Caco-2 (cell line): ENCODE measurements around the gene CDC73. TPM values are rescaled to one million over a fixed set of nuclear protein-coding genes. Genes with fewer than 3 reads are reported as not detected.
"Not testable (repeated sequence)": the region's sequence is repeated elsewhere in the genome, so short reads cannot be mapped to it uniquely, and the experiment has no call there.

Experiments used
- BruUV-seq: library from RNA; stranded (reverse); fragments of 400-500 nt; replicated peaks from 2 replicates; lab custom pipeline; 2021; lab: Mats Ljungman, UMichigan
- CTCF ChIA-PET: fragments of 300-600 bp; sonication (Branson Sonifier 250); formaldehyde crosslinking; loops from one replicate; lab custom pipeline; 2022; ENCODE audit warnings: antibody characterized with exemption; lab: Charles Lee
- POLR2A ChIA-PET: fragments of 300-600 bp; sonication (Branson Sonifier 250); formaldehyde crosslinking; loops from one replicate; lab custom pipeline; 2022; ENCODE audit warnings: antibody characterized with exemption; lab: Charles Lee
- DNase-seq, 2 experiments: peaks; one replicate each; pipeline versions ENCODE4 v3.0.0 to v3.0.0-alpha.2; 2020 to 2022
- H3K27me3 ChIP-seq: replicated peaks from 2 replicates; pipeline ENCODE4 v1.6.0; 2011; ENCODE audit warnings: low read length; ENCODE audit not compliant: control insufficient read depth, insufficient read depth
- H3K36me3 ChIP-seq: 2 replicates; pipeline ENCODE4 v1.5.1; 2011; ENCODE audit warnings: low read length; ENCODE audit not compliant: control insufficient read depth, insufficient read depth
- H3K4me1 ChIP-seq: fragments of 250-450 bp; sonication (Bioruptor Pico); 2 replicates; pipeline ENCODE4 v1.5.1; 2020; ENCODE audit warnings: mild to moderate bottlenecking
- H3K4me3 ChIP-seq: 2 replicates; pipeline ENCODE4 v1.5.1; 2011; ENCODE audit warnings: low read depth, mild to moderate bottlenecking, control low read depth, low read length
- H3K9me3 ChIP-seq: fragments of 250-450 bp; sonication (Bioruptor Pico); 2 replicates; pipeline ENCODE4 v1.5.1; 2020; ENCODE audit warnings: mild to moderate bottlenecking, moderate library complexity
- H3K27ac Mint-ChIP-seq: one replicate; pipeline ENCODE4 v1.8.0; 2022; ENCODE audit warnings: mixed read lengths; ENCODE audit not compliant: unreplicated experiment
- H3K27me3 Mint-ChIP-seq: one replicate; pipeline ENCODE4 v1.8.0; 2022; ENCODE audit warnings: mixed read lengths; ENCODE audit not compliant: insufficient read depth, unreplicated experiment
- H3K36me3 Mint-ChIP-seq: one replicate; pipeline ENCODE4 v1.8.0; 2022; ENCODE audit warnings: mild to moderate bottlenecking, mixed read lengths; ENCODE audit not compliant: insufficient read depth, unreplicated experiment
- H3K4me1 Mint-ChIP-seq: one replicate; pipeline ENCODE4 v1.8.0; 2022; ENCODE audit warnings: low read depth, mixed read lengths; ENCODE audit not compliant: unreplicated experiment
- H3K4me3 Mint-ChIP-seq: one replicate; pipeline ENCODE4 v1.8.0; 2022; ENCODE audit warnings: mild to moderate bottlenecking, moderate library complexity, mixed read lengths; ENCODE audit not compliant: unreplicated experiment
- H3K9me3 Mint-ChIP-seq: one replicate; pipeline ENCODE4 v1.8.0; 2022; ENCODE audit warnings: mixed read lengths; ENCODE audit not compliant: unreplicated experiment
- intact Hi-C: fragments of 100-400 bp; cut with micrococcal nuclease; formaldehyde crosslinking; loops from one replicate; pipeline ENCODE4 v1.10.0; 2022; ENCODE audit not compliant: unreplicated experiment
- total RNA-seq: library from RNA; stranded (reverse); gene quantifications from 2 replicates; pipeline ENCODE4 v1.2.3, GENCODE V29; 2022
- TF ChIP-seq, protein P1 (sequence below), 2 experiments: fragments of 200-600 bp in 1 of 2; IDR thresholded peaks; 1 replicate in 1 of 2; 2 replicates in 1 of 2; pipeline versions ENCODE4 v1.5.1 to v1.8.0; 2011 to 2022; ENCODE audit warnings: antibody characterized with exemption in 1 of 2, control low read depth in 1 of 2, inconsistent platforms in 1 of 2, low read depth in 1 of 2, low read length in 1 of 2, mild to moderate bottlenecking in 1 of 2, moderate library complexity in 1 of 2; ENCODE audit not compliant: insufficient read depth in 1 of 2, severe bottlenecking in 1 of 2, unreplicated experiment in 1 of 2

The CDC73 gene
- total RNA-seq, 1 experiment from 2014 or later, result 48.9 TPM

DNA sequence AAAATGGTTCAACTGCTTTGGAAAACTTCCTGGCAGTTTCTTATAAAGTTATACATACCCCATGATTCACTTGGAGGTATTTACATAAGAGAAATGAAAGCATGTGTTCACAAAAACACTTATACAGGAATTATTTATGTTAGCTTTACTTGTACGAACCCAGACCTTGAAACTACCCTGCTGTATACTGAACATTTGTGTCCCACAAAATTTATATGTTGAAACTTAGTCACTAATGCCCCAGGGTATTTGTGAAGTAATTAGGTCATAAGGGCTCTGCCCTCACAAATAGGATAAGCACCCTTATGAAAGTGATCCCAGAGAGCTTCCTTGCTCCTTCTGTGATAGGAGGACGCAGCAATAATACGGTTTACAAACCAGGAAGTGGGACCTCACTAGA lies 107.3 kb downstream of the CDC73 start:
- no peak for DNase-seq
- no peak overlapping the region for H3K4me3 Mint-ChIP-seq

DNA sequence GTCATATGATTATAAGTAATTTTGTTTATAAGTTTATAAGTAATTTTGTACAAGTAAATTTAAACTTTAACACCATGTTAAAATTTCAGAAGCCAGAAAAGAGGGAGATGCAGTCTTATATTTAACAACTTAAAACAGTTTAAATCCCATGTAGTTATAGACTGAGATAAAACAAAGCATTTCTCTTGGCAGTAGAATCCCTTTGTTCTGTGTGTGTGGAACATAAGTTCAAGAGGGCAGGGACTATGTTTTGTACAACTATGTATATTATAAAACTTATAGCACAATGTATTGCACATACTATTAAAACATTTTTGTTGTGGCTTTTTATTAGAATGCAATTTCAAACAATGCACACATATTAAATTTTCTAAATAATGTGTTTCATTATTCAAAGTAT lies 109.3 kb downstream of the CDC73 start:
- H3K9me3 ChIP-seq, H3K4me1 Mint-ChIP-seq, POLR2A ChIA-PET, intact Hi-C loops, CTCF ChIA-PET, H3K9me3 Mint-ChIP-seq, H3K4me1 ChIP-seq, BruUV-seq, H3K27me3 ChIP-seq, H3K27ac Mint-ChIP-seq, H3K4me3 ChIP-seq, H3K4me3 Mint-ChIP-seq, DNase-seq, H3K27me3 Mint-ChIP-seq, H3K36me3 ChIP-seq: not testable (repeated sequence)
- H3K36me3 Mint-ChIP-seq, result peaks cover 12% of the 10 kb centered on the region

More for the DNA sequence above, 107.3 kb downstream of the CDC73 start:
- H3K4me1 Mint-ChIP-seq, result no peaks in the 10 kb centered on the region
- H3K9me3 ChIP-seq, result no peaks in the 10 kb centered on the region
- no peaks in the 10 kb centered on the region for H3K36me3 ChIP-seq
- H3K4me3 ChIP-seq, result no peak overlapping the region
- intact Hi-C loops, result no loop called here
- TF ChIP-seq, protein P1, sequence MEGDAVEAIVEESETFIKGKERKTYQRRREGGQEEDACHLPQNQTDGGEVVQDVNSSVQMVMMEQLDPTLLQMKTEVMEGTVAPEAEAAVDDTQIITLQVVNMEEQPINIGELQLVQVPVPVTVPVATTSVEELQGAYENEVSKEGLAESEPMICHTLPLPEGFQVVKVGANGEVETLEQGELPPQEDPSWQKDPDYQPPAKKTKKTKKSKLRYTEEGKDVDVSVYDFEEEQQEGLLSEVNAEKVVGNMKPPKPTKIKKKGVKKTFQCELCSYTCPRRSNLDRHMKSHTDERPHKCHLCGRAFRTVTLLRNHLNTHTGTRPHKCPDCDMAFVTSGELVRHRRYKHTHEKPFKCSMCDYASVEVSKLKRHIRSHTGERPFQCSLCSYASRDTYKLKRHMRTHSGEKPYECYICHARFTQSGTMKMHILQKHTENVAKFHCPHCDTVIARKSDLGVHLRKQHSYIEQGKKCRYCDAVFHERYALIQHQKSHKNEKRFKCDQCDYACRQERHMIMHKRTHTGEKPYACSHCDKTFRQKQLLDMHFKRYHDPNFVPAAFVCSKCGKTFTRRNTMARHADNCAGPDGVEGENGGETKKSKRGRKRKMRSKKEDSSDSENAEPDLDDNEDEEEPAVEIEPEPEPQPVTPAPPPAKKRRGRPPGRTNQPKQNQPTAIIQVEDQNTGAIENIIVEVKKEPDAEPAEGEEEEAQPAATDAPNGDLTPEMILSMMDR (IDR thresholded peaks at IDR 0.05; ENCODE audit: insufficient read depth in 1 of 2, low read depth in 1 of 2, low read length in 1 of 2, severe bottlenecking in 1 of 2, unreplicated experiment in 1 of 2), result no peak
- POLR2A ChIA-PET, result no interaction called here
- no TSS peak for BruUV-seq
- H3K27me3 Mint-ChIP-seq, result no peaks in the 10 kb centered on the region
- H3K27ac Mint-ChIP-seq, result no peak overlapping the region
- no peaks in the 10 kb centered on the region for H3K4me1 ChIP-seq
- CTCF ChIA-PET, result no interaction called here
- no peaks in the 10 kb centered on the region for H3K9me3 Mint-ChIP-seq
- H3K36me3 Mint-ChIP-seq, result peaks cover 24% of the 10 kb centered on the region
- H3K27me3 ChIP-seq, result no peaks in the 10 kb centered on the region

DNA sequence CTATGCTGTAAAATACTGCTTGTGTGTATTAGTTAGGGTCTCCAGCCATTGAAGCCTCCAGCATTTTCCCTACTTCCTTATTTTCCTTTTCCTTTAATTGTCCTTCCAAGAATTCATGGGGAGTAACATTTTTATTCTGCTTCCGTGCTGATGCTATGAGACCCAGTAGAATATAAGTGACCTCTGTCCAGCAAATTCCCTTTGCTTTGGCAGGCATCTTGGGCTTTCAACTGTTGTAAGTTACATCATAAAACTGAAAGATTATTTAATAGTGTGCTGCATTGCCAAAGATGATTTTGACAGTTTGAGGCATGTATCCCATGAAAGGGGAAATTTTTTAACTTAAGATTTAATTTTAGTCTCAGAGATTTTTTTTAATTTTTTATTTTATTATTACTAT lies 112.7 kb downstream of the CDC73 start:
- CTCF ChIA-PET, result no interaction called here
- H3K4me3 ChIP-seq, result no peak overlapping the region
- H3K4me1 Mint-ChIP-seq, result peaks cover 13% of the 10 kb centered on the region

More for the DNA sequence above, 112.7 kb downstream of the CDC73 start:
- no peak for DNase-seq
- BruUV-seq, result no TSS peak
- H3K27me3 Mint-ChIP-seq, result no peaks in the 10 kb centered on the region
- POLR2A ChIA-PET, result no interaction called here
- H3K36me3 ChIP-seq, result no peaks in the 10 kb centered on the region
- peaks cover 7% of the 10 kb centered on the region for H3K4me1 ChIP-seq
- no peak overlapping the region for H3K4me3 Mint-ChIP-seq
- H3K9me3 ChIP-seq, result no peaks in the 10 kb centered on the region
- TF ChIP-seq, protein P1 (IDR thresholded peaks at IDR 0.05; ENCODE audit: insufficient read depth in 1 of 2, low read depth in 1 of 2, low read length in 1 of 2, severe bottlenecking in 1 of 2, unreplicated experiment in 1 of 2), result no peak
- no peak overlapping the region for H3K27ac Mint-ChIP-seq
- intact Hi-C loops, result no loop called here
- peaks cover 22% of the 10 kb centered on the region for H3K36me3 Mint-ChIP-seq
- no peaks in the 10 kb centered on the region for H3K9me3 Mint-ChIP-seq
- no peaks in the 10 kb centered on the region for H3K27me3 ChIP-seq
